NCI-H1417 (cell line): ENCODE data around the gene WDFY4.

Experiments
- DNase-seq, 3 experiments: peaks; one replicate each; lab custom pipeline; 2025; lab: John Stamatoyannopoulos, UW

WDFY4 gene

DNA sequence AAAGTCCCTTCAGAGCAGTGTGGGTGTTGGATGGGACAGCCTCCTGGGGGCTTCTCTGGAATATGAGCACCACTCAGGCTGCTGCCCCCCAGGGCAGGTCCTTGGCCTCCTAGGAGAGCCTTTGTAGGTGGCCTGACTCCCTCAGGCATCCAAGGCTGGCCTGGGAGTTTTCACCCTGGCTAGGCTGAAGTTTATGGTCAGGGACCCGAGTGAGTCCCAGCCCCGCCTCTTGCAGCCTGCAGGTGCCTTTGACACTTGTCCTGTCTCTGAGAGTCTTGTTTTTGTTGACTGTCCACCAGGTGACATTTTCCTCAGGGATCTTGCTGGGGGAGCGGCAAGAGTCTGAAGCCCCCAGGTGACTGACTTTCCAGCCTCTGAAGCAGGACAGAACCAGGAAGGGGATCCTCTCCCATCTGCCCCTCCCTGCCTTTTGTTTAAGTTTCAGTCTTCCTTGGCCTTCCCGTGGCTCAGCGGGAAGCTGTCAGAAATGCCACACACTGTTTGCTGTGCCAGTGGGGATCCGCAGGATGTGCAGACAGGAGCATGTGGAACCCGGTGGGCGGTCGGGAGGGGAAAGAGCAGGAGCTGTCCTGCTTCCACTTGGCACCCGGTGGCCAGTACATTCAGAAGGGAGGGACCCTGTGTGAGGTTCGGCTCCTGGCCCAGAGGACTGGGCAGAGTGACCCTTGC is 195.5 kb downstream of the WDFY4 start:
- DNase-seq: peak in 2 of 3 experiments; percentile 68 to 84

DNA sequence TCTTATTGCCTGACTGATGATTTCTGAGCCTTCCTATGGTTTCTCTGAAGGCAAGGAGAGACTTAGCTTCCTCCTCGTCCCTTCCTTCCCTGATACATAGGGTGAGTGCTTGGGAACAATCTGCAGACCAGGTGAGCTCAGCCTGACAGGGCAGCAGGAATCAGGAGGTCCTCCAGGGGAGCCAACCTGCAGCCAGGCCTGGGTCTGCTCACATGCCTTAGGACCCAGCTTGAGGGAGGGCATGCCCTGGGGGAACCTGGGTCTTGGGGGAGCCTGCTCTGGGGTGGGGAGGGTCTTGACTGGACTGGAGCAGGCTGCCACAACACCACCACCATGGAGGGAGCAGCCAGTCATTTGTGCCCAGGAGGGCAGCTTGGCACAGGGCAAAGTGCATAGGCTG is 197.3 kb downstream of the WDFY4 start:
- no peak for DNase-seq

- DNase-seq: no peak
Observed at GRCh38 chr10:48882881-48883280, 198.2 kb downstream of the WDFY4 start.

- DNase-seq: peak in 1 of 3 experiments; percentile 28
Observed at GRCh38 chr10:48883701-48884100, 199.0 kb downstream of the WDFY4 start.

- no peak for DNase-seq
Observed at GRCh38 chr10:48884179-48885045, 199.7 kb downstream of the WDFY4 start.

GRCh38 chr10:48885376-48885775 is 200.7 kb downstream of the WDFY4 start:
- DNase-seq: peak in 1 of 3 experiments; percentile 46

DNA sequence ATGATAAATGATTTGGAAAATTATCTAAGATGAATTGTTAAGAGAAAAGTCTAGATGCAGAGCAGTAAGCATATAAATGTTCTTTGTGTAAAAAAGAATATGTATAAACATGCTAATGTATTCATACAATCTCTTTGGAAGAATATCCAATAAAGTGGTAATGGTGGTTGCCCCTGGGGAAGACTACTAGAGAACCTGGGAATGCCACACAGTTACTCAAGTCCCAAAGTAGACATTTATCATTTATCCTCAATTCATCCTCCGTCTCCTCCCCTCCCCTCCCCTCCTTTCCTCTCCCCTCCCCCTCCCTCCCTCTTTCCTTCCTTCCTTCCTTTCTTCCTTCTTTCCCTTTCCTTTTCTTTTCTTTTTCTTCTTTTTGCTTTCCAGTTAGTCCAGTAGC is 203.3 kb downstream of the WDFY4 start:
- DNase-seq: no peak

- no peak for DNase-seq
Observed at GRCh38 chr10:48890888-48891850, 206.5 kb downstream of the WDFY4 start.

- no peak for DNase-seq
Observed at GRCh38 chr10:48894911-48895802, 210.5 kb downstream of the WDFY4 start.

GRCh38 chr10:48895803-48896195 is 211.1 kb downstream of the WDFY4 start:
- no peak for DNase-seq

DNA sequence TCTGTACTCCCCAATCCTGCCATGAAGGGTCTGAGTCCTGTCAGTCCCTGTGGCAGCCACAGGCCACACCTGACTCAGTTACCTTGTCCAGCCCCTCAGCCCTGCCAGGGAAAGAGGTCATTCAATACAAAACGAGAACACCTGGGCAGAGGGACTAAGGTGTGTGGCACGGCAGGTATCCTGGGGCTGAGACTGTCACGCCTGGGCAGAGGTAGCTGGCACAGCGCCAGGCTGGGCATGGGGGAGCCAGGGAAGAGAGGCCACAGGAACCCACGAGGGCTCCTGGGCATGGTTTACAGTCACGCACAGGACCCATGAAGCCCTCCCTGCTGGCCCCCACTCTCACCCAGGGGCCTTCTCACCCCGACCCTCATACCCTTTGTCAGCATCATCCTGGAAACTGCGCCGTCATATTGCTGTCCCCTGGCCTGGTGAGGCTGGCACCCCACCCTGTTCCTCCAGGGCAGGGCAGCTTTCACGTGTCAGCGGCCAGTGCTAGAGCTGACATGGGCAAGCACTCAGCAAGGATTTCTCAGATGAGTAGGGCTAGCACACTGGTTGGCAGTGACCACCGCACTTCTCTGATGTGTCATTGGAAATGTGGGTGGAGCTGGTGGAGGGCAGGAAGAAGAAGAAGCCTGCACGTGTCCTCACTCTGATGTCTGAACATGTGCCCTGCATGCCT is 212.2 kb downstream of the WDFY4 start:
- DNase-seq: peak in 1 of 3 experiments; percentile 12

DNA sequence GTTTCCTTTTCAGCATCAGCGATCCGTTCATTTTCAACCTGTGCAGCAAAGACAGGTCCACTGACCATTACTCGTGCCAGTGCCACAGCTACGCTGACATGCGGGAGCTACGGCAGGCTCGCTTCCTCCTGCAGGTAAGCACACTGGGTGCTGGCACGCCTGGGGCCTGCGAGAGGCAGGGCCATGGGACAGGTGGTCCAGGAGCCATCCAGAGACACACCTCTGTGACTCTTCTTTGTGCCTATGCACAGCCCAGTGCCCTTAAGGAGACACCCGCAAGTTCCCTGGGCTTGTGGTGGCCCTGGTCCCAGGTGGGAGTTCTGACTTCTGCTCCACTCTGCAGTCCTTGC is 212.7 kb downstream of the WDFY4 start:
- no peak for DNase-seq

- no peak for DNase-seq
Observed at GRCh38 chr10:48898426-48898825, 213.8 kb downstream of the WDFY4 start.

DNA sequence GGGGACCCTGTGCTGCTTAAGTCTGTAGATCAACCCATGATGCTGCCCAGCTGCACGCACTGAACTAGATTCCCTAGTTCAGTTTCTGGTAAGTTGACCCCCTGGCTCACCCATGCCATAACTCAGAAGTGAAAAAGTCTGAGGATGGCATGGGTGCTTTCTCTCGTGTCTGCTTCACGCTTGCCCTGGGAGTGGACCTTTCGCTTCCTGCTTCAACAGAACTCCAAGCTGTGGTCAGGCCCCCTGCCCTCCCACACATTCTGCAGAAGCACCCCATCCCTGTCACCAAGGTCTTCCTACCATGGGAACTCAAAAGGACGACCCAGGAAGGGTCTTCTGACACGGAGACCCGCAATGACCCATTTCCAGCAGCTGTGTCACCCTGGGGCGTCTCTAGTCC is 215.1 kb downstream of the WDFY4 start:
- DNase-seq: no peak

GRCh38 chr10:48900371-48900801 is 215.7 kb downstream of the WDFY4 start:
- no peak for DNase-seq

DNA sequence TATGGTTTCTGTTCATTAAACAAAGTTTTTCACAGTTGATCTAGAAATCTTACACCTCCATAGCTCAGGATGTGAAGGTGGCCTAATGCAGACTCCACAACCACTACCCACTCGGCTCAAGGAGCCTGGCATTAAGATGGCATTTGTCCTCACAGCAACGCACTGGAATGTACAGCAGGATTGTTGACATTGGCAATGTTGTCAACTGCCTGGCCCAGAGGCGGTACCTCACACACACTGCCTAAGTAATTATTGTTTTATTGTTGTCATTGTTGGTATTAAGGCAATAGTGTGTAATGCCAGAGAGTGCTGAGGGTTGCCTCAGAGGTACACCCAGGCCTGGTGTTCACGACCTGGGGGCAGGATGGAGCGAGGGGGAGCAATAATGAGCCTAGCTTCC is 216.6 kb downstream of the WDFY4 start:
- DNase-seq: no peak

DNA sequence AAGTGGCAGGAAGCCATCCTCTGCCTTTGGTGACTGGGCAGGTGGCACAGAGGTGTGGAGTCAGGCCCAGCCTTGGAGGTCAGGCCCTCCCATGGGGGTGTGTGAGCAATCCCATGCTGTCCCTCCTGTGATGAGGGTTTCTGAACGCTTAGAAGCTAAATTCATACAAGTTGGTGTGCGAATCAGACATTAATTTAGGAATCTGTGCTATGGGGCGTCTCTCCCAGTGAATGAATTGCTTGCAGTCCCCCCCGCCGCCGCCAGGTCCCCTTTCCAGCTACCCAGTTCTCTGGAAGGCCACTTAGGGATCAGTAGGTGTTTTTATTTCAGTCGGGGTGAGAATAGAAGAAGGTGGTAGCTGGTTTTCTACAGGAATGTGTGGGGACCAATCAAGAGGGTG is 217.4 kb downstream of the WDFY4 start:
- DNase-seq: no peak

DNA sequence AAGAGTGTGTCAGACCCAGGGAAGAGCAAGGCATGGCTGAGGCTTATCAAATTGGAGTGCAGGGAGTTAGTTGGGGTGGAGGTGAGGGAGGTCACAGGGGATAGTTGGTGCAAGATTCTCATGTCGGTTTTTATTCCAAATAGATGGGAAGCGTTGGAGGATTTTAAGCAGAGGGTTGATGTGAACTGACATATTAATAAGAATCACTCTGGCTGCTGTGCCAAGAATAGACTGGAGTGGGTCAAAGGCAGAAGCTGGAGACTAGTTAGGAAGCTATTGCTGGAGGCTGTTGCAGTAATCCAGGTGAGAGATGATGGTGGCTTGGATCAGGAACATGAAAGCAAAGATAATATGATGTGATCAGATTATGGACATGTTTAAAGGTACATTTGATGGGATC is 218.5 kb downstream of the WDFY4 start:
- DNase-seq: no peak

DNA sequence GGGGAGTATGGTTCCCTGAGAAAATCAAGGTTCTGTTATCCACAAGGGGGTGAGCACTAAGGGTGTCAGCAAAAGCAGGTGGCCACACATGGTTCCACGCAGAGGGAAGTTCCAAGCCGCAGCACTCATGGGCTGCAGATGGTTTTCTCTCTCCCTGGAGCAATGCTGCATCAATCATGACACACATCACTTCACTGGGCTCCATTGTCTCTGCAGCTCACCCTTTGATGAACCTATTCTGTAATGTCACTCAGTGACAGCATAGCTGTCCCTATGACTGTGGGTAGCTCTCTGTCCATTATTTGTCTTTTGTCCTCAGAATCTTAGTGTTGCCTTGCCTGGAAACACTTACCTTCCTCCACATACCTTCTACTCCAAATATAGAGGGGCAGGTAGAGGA is 220.2 kb downstream of the WDFY4 start:
- no peak for DNase-seq

DNA sequence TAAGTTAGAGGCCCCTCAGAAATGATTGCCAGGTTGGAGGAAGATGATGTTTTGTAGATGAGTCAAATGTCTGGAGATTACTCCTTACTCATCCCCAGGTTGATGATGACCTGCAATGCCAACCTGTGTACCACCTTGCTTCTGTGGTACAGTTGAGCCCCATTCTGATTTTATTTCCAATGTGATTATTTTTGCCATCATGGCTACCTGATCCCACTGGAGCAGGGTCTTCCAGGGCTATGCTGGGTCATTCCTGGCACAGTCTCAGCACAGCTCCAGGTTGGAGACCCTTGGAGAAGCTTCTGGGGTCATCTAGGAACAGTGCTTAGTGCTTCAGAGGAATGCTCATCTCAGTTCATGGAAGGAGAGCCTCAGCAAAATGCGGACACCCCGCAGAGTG is 220.6 kb downstream of the WDFY4 start:
- DNase-seq: no peak

DNA sequence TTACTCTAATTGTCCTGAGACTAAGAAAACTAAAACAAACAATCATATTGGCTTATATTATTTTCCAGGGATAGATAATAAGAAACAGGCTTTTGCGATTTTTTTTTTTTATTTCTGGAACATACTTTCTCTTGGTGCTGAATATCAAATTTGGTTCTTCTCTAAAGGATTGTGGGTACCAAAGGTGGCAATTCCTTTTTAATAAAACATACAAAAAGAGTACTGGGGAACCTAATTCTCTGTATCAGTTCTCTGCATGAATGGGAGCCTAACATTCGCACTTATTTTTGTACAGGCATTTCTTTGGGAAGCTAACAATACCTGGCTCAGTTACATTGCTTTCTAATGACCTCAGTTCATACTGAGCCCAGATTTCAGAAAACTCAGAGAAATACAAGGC is 222.2 kb downstream of the WDFY4 start:
- DNase-seq: no peak
